ENCODE measurements around the gene ADAMTS9. TPM values are rescaled to one million over a fixed set of nuclear protein-coding genes. Genes with fewer than 3 reads are reported as not detected.

ADAMTS9 gene
- total and polyA plus RNA-seq, 10 of the 15 experiments (the other 5 are each of a cell fraction or from before 2014, with no cell fraction given) = 0.08 TPM; not detected in 9

DNA sequence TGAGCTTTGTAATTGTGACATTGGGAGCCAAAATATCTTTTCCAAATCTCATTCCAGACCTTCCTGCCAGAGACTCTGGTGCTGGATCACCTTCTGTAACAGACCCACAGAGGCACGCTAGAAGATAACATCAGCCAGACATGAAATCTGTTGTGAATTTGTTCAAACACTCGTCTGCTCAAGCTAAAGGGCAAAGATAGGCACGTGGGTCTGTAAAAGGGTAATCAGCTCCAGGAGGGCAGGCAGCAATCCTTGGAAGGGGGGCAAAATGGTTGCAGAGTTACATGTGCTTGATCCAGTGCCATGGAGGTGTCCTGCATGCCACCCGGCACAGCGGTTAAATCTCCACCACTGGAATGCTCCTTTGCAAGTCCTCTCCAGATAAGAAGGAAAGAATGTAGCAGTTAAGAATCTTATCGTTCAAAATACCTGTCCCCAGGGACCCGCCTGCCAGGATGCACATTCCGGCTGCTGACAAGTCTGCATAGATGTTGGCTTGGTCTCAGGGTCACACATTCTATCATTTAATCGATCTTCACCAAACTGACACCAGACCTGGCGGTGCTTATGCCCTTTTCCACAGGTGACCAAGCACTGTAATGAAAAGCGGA is 74.8 kb downstream of the ADAMTS9 start:
- Histone ChIP-seq H3K27ac (ENCODE audit: control insufficient read depth, insufficient read depth) (no peak overlapping the region), H3K36me3 (ENCODE audit: control insufficient read depth in 2 of 2, insufficient read depth in 2 of 2, low read length in 1 of 2) (no peaks in the 10 kb centered on the region), H3K27me3 (replicated peaks in 1 of 2; ENCODE audit: control insufficient read depth in 2 of 2, insufficient read depth in 2 of 2, low read length in 1 of 2) (no peaks in the 10 kb centered on the region), H3K9ac (ENCODE audit: control insufficient read depth, insufficient read depth, low read length) (no peak overlapping the region), H2AFZ (ENCODE audit: control insufficient read depth, low read depth, low read length) (no peak overlapping the region), H3K9me3 (replicated peaks; ENCODE audit: control insufficient read depth, insufficient read depth, low read length) (no peaks in the 10 kb centered on the region), H3K79me2 (ENCODE audit: control insufficient read depth, insufficient read depth, low read length) (no peaks in the 10 kb centered on the region), H3K4me1 (ENCODE audit: control insufficient read depth, insufficient read depth, low read length) (no peaks in the 10 kb centered on the region), H3K4me3 (no peak overlapping the region), H3K4me2 (ENCODE audit: control insufficient read depth, insufficient read depth) (no peak overlapping the region), H4K20me1 (ENCODE audit: control insufficient read depth, insufficient read depth) (no peaks in the 10 kb centered on the region)
- intact Hi-C loops (cut with micrococcal nuclease; ENCODE audit: unreplicated experiment) = no loop called here
- no peak for ATAC-seq
- POLR2A ChIA-PET = no interaction called here
- CTCF ChIA-PET = interaction anchor here (1.0 kb wide), 1 partner anchor 10 kb away, joined by 3 read pairs; no protein-coding TSS in a partner anchor
- TF ChIP-seq EP300 (IDR thresholded peaks at IDR 0.05; ENCODE audit: borderline replicate concordance in 1 of 2, control insufficient read depth in 1 of 2, low read depth in 2 of 2, low read length in 2 of 2) = no peak
- TF ChIP-seq, protein P1, sequence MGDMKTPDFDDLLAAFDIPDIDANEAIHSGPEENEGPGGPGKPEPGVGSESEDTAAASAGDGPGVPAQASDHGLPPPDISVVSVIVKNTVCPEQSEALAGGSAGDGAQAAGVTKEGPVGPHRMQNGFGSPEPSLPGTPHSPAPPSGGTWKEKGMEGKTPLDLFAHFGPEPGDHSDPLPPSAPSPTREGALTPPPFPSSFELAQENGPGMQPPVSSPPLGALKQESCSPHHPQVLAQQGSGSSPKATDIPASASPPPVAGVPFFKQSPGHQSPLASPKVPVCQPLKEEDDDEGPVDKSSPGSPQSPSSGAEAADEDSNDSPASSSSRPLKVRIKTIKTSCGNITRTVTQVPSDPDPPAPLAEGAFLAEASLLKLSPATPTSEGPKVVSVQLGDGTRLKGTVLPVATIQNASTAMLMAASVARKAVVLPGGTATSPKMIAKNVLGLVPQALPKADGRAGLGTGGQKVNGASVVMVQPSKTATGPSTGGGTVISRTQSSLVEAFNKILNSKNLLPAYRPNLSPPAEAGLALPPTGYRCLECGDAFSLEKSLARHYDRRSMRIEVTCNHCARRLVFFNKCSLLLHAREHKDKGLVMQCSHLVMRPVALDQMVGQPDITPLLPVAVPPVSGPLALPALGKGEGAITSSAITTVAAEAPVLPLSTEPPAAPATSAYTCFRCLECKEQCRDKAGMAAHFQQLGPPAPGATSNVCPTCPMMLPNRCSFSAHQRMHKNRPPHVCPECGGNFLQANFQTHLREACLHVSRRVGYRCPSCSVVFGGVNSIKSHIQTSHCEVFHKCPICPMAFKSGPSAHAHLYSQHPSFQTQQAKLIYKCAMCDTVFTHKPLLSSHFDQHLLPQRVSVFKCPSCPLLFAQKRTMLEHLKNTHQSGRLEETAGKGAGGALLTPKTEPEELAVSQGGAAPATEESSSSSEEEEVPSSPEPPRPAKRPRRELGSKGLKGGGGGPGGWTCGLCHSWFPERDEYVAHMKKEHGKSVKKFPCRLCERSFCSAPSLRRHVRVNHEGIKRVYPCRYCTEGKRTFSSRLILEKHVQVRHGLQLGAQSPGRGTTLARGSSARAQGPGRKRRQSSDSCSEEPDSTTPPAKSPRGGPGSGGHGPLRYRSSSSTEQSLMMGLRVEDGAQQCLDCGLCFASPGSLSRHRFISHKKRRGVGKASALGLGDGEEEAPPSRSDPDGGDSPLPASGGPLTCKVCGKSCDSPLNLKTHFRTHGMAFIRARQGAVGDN (IDR thresholded peaks at IDR 0.05) = no peak
- no peak for TF ChIP-seq EED (IDR thresholded peaks at IDR 0.05; ENCODE audit: low read depth)
- no peak for TF ChIP-seq ZZZ3 (IDR thresholded peaks at IDR 0.05; ENCODE audit: control insufficient read depth, insufficient read length, low read depth)
- no peak for TF ChIP-seq KDM1A (IDR thresholded peaks at IDR 0.05; ENCODE audit: borderline replicate concordance)
- no peak for TF ChIP-seq TARDBP (IDR thresholded peaks at IDR 0.05; ENCODE audit: borderline replicate concordance)
- TF ChIP-seq DPF2 (IDR thresholded peaks at IDR 0.05) = no peak
- TF ChIP-seq POLR2A (IDR thresholded peaks at IDR 0.05; ENCODE audit: low read depth, low read length) = no peak
- TF ChIP-seq STAT1 (conservative IDR thresholded peaks at IDR 0.05) = no peak
- no peak for TF ChIP-seq ASH2L (IDR thresholded peaks at IDR 0.05; ENCODE audit: borderline replicate concordance, low read depth)
- TF ChIP-seq, protein P2, sequence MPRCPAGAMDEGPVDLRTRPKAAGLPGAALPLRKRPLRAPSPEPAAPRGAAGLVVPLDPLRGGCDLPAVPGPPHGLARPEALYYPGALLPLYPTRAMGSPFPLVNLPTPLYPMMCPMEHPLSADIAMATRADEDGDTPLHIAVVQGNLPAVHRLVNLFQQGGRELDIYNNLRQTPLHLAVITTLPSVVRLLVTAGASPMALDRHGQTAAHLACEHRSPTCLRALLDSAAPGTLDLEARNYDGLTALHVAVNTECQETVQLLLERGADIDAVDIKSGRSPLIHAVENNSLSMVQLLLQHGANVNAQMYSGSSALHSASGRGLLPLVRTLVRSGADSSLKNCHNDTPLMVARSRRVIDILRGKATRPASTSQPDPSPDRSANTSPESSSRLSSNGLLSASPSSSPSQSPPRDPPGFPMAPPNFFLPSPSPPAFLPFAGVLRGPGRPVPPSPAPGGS (IDR thresholded peaks at IDR 0.05; ENCODE audit: borderline replicate concordance, insufficient read depth, low read depth, low read length, poor library complexity, severe bottlenecking) = no peak
- no peak for TF ChIP-seq ESRRA (IDR thresholded peaks at IDR 0.05; ENCODE audit: low read length)
- 23% methylated on average over 11 of the region's 11 CpGs for WGBS (ENCODE audit: insufficient coverage, insufficient replicate concordance, low lambda C conversion rate, missing lambda C conversion rate)
- no TSS peak for BruUV-seq (replicated peaks)
- RAD21 ChIA-PET (ENCODE audit: unreplicated experiment) = no interaction called here
- in situ Hi-C loops (cut with MboI) = no loop called here
- SMC1A ChIA-PET (ENCODE audit: uncharacterized antibody, unreplicated experiment) = no interaction called here
- no peak for FAIRE-seq
- DNase-seq (ENCODE audit: low read depth, low spot score) = no peak
